ENCODE data around the gene ZMAT5.

ZMAT5 gene

DNA sequence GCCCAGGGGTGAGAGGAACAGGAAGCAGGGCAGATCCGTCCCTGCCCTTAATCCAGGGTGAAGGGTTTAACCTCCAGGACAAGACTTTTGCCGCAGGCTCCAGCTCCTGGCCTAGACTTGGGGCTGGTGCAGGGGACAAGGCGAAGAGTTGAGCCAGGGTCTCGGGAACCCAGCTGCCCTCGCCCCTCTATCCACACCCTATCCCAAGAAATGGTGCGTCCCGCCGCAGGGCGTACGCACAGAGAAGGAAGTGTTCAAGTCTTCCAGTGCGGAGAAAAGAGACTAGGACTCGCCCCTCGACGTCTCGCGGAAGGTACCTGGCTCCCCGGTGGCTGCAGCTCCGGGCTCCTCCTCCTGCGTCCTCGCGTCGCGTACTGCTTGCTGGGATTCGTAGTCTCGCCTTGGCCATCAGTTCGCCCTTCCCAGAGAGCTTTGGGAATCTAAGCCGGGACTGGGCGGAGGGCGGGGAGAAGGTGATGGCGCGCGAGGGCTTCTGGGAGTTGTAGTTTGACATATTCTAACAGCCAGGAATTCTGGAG, at the start of gene ZMAT5:
Gene ZMAT5 (minus strand): TSS at position 376 of the 539 bp plus-strand sequence. CDS start 18,463 bp downstream, outside the sequence.
- DNase-seq (ENCODE audit: low spot score): peak; percentile 96

GRCh38 chr22:29816539-29816938, 49.7 kb upstream of the ZMAT5 start:
- DNase-seq (ENCODE audit: low spot score): no peak

DNA sequence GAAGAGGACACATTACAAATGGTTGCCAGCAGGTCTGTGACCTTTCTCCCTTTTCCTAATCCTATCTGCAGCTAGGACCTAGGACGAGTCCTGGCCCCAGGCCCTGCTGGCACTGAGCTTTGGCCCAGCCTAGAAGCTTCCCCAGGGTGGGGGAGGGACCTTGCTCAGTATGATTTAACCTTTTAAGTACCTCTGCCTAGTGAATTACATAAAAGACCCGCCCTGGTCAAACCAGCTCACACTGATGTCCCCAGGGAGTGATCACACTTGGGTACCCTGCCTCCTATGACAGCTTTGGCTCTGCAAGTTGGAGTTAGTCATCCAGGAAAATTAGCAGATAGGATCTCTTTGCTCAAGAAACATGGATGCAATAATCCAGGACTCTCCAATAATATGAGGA, 49.3 kb upstream of the ZMAT5 start:
- no peak for DNase-seq (ENCODE audit: low spot score)

DNA sequence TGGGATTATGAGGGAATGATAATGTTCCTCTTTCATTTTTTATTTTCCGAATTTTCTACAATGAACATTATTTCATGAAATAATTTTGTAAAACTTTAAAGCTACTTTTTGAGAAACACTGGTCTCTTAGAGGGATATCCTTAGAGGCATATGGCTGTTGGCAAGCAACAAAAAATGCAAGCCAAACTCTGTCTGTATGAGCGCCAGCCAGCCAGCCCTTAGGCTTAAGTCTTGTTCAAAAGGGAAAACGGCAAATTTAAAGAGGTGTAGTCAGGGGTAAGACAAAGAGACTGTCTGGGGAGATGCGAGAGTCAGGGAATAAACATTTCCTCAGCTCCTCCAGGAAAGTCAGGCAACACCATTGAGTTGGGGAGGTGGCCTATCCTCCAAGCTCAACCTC, 48.8 kb upstream of the ZMAT5 start:
- DNase-seq (ENCODE audit: low spot score): no peak

- DNase-seq (ENCODE audit: low spot score): no peak
Measured at GRCh38 chr22:29814003-29814402, 47.2 kb upstream of the ZMAT5 start.

DNA sequence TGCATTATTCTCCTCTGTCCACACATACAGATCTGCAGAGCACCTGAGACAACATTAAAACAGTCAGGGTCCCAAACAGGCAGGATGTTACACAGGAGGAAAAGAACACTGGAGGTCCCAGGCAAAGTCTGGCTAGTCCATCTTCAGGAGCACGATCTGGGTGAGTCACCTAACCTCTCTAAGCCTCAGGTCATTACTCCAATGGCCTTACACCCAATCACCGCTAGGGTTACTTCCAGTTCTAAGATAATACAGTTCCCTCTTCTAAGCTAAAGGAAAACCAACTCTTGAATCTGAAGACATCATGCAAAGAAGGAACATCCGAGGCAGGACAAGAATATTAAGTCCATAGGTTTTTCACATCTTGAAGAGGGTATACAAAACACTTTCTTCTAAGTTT, 46.8 kb upstream of the ZMAT5 start:
- peak; percentile 38 for DNase-seq (ENCODE audit: low spot score)

- DNase-seq (ENCODE audit: low spot score): no peak
Measured at GRCh38 chr22:29813126-29813525, 46.3 kb upstream of the ZMAT5 start.

GRCh38 chr22:29811377-29811776, 44.6 kb upstream of the ZMAT5 start:
- no peak for DNase-seq (ENCODE audit: low spot score)

GRCh38 chr22:29810216-29810615, 43.4 kb upstream of the ZMAT5 start:
- no peak for DNase-seq (ENCODE audit: low spot score)

GRCh38 chr22:29806196-29806595, 39.4 kb upstream of the ZMAT5 start:
- DNase-seq (ENCODE audit: low spot score): no peak

DNA sequence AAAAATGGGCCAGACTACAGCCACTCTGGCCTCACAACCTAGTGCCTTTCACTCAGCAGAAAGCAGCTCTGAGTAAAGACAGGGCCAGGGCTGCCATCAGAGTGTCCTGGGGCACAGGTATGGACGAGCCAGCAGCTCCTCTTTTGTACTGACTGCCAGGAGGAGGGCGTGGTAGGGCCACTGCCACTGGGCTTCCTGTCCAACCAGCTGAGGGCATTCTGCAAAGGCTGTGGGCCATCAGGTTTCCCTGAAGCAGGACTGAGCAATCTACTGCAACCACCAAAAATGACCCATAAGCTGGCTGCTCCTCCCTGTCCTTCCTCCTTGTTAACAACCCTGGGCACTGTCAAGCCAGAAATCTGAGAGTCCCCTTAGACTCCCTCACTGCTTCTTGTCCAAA, 38.2 kb upstream of the ZMAT5 start:
- DNase-seq (ENCODE audit: low spot score): no peak

DNA sequence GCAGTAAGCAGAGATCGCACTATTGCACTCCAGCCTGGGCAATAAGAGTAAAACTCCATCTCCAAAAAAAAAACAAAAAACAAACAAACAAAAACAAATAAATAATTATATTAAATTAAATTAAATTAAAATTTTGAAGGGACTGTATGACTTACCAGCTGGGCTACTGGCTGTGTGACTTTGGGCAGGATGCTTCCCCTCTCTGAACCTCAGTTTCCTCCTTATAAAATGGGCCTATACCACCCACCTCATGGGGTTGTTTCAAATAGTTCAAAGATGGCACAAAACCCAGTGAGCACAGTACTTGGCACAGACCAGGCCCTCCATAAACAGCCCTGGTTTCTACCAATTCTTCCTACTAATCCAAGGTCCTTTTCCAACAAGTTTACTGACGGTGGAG, 36.4 kb upstream of the ZMAT5 start:
- no peak for DNase-seq (ENCODE audit: low spot score)

GRCh38 chr22:29801796-29802195, 35.0 kb upstream of the ZMAT5 start:
- no peak for DNase-seq (ENCODE audit: low spot score)

- no peak for DNase-seq (ENCODE audit: low spot score)
Measured at GRCh38 chr22:29801153-29801552, 34.3 kb upstream of the ZMAT5 start.

- DNase-seq (ENCODE audit: low spot score): peak; percentile 16
Measured at GRCh38 chr22:29799217-29799680, 32.4 kb upstream of the ZMAT5 start.

- DNase-seq (ENCODE audit: low spot score): no peak
Measured at GRCh38 chr22:29798801-29799200, 32.0 kb upstream of the ZMAT5 start.

GRCh38 chr22:29798318-29798717, 31.5 kb upstream of the ZMAT5 start:
- DNase-seq (ENCODE audit: low spot score): no peak

DNA sequence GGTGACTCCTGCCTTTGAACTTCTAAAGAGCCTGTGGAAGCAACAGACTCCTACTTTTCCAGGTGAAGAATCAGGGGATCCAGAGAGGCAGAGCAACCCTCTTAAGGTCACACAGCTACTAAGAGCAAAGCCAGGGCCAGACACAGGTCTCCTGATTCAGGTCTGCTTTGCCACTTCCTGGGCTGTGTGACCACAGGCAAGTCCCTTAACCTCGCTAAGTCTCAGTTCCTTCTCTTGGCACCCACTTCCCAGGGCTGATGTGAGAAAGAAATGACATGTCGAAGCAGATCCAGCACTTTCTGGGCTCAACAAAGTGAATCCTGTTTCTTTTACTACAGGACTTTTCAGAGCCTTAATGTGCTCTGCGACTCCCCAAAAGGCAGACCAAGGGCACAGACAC, 30.5 kb upstream of the ZMAT5 start:
- DNase-seq (ENCODE audit: low spot score): no peak

DNA sequence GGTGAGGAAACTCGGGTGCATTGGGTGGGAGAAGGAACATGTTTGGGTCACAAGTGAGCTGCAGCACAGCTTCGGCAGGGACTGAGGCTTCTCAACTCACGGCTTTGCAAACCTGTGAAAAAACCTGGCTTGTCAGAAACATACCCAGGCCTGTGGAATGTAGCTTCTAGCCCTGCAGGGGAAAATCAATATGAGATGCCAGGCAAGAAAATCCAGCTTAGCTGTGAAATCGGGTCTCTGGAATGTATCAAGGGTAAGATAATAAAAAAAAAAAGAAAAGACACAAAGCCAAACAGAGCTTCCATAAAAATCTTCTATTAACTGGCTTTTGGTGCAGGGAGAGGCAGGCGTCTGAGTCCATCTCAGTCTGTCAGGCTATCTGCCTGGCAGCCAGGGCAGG, 28.9 kb upstream of the ZMAT5 start:
- DNase-seq (ENCODE audit: low spot score): no peak

- no peak for DNase-seq (ENCODE audit: low spot score)
Measured at GRCh38 chr22:29793396-29793795, 26.6 kb upstream of the ZMAT5 start.

DNA sequence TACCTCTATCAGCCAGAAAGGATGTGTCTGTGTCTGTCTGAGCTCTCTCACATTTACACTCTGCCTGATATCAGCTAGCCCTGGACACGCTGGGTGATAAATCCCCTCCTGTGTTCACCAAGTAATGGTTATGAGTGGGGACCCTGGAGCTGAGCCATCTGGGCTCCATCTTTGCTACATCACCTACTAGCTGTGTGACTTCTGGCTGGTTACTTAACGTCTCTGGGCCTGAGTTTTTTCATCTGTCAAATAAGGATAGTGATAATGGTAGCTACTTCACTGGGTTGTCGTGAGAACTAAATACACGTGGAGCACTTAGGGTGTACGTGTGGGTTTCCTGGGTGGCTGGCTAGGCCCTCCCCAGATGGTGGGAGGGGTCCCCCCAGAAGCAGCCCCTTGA, 23.3 kb upstream of the ZMAT5 start:
- DNase-seq (ENCODE audit: low spot score): no peak

- no peak for DNase-seq (ENCODE audit: low spot score)
Measured at GRCh38 chr22:29788339-29789279, 21.8 kb upstream of the ZMAT5 start.

DNA sequence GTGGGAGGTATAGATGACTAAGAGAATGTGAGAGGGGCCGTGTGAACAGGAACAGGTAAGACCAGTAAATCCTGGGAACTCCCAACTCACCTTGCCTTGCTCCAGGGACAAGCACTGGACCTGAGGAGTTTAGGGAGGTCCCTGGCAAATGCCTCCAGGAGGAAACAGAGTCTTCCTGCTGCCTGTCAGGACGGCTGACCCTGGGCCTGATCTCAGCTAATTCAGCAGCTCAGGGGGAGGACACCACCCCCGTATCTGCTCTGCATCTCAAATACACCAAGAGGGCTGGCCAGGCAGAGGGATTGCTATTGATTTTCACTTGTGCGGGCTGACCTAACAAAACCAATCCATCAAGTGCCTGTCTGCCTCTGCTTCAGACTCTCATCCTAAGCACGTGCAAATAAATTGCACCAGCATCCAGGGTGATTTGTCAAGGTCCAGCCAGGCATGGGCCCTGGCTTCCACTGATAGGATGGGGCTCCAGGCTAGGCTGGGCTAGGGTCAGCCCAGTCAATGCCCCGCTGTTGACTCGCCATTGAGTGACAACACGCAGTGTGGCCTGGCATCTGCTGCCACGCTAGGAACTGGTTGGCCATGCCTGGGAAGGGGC, 20.7 kb upstream of the ZMAT5 start:
- DNase-seq (ENCODE audit: low spot score): no peak
